ENCODE results near the gene LRP2BP.
"Not testable (repeated sequence)": the region's sequence is repeated elsewhere in the genome, so short reads cannot be mapped to it uniquely, and the experiment has no call there.

LRP2BP gene

GRCh38 chr4:185335579-185335978 lies 60.1 kb downstream of the LRP2BP start:
- TF ChIP-seq CTCF (IDR thresholded peaks at IDR 0.05; ENCODE audit: borderline replicate concordance, control extremely low read depth, extremely low read depth, insufficient read depth, missing control alignments): no peak
- in situ Hi-C loops (cut with MboI; ENCODE audit: low sequenced_read_pairs, unreplicated experiment): no loop called here
- DNase-seq (ENCODE audit: low spot score): no peak

- no peak for DNase-seq (ENCODE audit: low spot score)
- no peak for TF ChIP-seq CTCF (IDR thresholded peaks at IDR 0.05; ENCODE audit: borderline replicate concordance, control extremely low read depth, extremely low read depth, insufficient read depth, missing control alignments)
- in situ Hi-C loops (cut with MboI; ENCODE audit: low sequenced_read_pairs, unreplicated experiment): no loop called here
Measured at GRCh38 chr4:185334326-185334725, 61.4 kb downstream of the LRP2BP start.

GRCh38 chr4:185332575-185333464 lies 62.9 kb downstream of the LRP2BP start:
- TF ChIP-seq CTCF (IDR thresholded peaks at IDR 0.05; ENCODE audit: borderline replicate concordance, control extremely low read depth, extremely low read depth, insufficient read depth, missing control alignments): no peak
- in situ Hi-C loops (cut with MboI; ENCODE audit: low sequenced_read_pairs, unreplicated experiment): no loop called here
- peak; percentile 32 for DNase-seq (ENCODE audit: low spot score)

- DNase-seq (ENCODE audit: low spot score); in situ Hi-C loops (cut with MboI; ENCODE audit: low sequenced_read_pairs, unreplicated experiment): not testable (repeated sequence)
Measured at GRCh38 chr4:185329879-185330510, 65.7 kb downstream of the LRP2BP start.

- no peak for TF ChIP-seq CTCF (IDR thresholded peaks at IDR 0.05; ENCODE audit: borderline replicate concordance, control extremely low read depth, extremely low read depth, insufficient read depth, missing control alignments)
- no peak for DNase-seq (ENCODE audit: low spot score)
- in situ Hi-C loops (cut with MboI; ENCODE audit: low sequenced_read_pairs, unreplicated experiment): no loop called here
Measured at GRCh38 chr4:185328586-185328985, 67.1 kb downstream of the LRP2BP start.

GRCh38 chr4:185325721-185326120 lies 70.0 kb downstream of the LRP2BP start:
- DNase-seq (ENCODE audit: low spot score); in situ Hi-C loops (cut with MboI; ENCODE audit: low sequenced_read_pairs, unreplicated experiment): not testable (repeated sequence)

GRCh38 chr4:185324361-185324760 lies 71.4 kb downstream of the LRP2BP start:
- DNase-seq (ENCODE audit: low spot score); in situ Hi-C loops (cut with MboI; ENCODE audit: low sequenced_read_pairs, unreplicated experiment): not testable (repeated sequence)

- TF ChIP-seq CTCF (IDR thresholded peaks at IDR 0.05; ENCODE audit: borderline replicate concordance, control extremely low read depth, extremely low read depth, insufficient read depth, missing control alignments): no peak
- in situ Hi-C loops (cut with MboI; ENCODE audit: low sequenced_read_pairs, unreplicated experiment): no loop called here
- DNase-seq (ENCODE audit: low spot score): no peak
Measured at GRCh38 chr4:185323606-185324005, 72.1 kb downstream of the LRP2BP start.

Data from GM13976 (cell line).